Left kidney (tissue), 2 donors: ENCODE results near the gene CSNK2A3. TPM values are rescaled to one million over a fixed set of nuclear protein-coding genes. Genes with fewer than 3 reads are reported as not detected.

Experiments
- DNase-seq: peaks from one replicate; pipeline ENCODE4 v3.0.0-alpha.2; 2013
- polyA plus RNA-seq: library from polyadenylated mRNA; unstranded; fragments of 120-200 nt; gene quantifications from one replicate; pipeline ENCODE4 v1.2.1, GENCODE V29; 2013; ENCODE audit not compliant: insufficient read length

CSNK2A3 gene
- polyA plus RNA-seq, 1 donor = 1.9 TPM

DNA sequence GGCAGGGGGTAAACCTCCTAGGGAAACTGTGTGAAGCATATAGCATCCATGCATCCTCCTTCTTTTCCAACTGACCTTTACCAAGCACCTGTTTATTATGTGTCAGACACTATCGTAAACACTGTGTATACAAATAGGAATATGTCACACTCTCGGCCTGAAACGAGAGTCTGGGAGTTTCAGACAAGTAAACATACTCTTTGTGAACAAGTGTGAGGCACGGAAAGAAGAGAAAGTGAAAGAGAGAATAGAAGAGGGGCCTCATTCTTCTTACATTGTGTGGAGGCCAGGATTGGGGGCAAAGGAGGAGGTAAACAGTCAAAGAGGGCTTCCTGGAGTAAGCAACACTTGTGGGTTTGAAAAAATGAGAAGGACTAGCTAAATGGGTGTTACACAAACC is 16.4 kb downstream of the CSNK2A3 start:
- DNase-seq = no peak

DNA sequence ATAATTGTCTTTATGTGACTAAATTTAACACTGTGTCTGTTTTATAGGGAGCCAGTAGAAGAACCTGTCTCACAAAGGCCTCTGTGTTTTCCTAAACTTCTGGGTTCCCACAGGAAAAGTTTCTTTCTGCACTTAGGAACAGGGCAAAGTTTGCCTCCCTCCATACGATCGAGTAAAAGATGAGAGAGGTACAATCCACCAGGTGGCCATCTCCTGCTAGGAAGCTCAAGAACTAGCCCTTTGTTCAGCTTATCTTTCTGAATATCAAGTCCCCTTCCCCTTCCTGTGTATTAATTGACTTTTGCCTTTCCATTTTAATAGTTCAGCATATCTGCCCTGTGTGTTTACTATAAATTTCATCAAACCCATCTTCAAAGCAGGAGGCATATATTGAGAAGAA is 18.0 kb downstream of the CSNK2A3 start:
- no peak for DNase-seq

DNA sequence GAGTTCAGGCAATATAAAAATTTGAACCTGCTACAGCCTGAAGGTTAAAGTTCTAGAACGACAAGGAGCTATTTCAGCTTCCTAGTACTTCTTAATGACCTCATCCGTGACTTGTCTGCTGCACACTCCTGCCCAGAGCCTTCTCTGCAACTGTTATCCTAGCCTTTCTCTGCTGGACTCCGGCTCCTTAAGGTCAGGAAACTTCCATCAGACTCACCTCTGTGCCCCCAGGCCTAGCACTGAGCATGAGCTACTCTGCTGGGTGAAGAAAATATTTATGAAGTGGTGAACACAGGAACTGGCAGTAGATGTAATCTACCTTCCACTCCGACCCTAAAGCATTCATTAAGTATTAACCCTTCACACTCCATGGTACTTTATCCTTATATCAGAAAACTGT is 18.4 kb downstream of the CSNK2A3 start:
- no peak for DNase-seq

DNA sequence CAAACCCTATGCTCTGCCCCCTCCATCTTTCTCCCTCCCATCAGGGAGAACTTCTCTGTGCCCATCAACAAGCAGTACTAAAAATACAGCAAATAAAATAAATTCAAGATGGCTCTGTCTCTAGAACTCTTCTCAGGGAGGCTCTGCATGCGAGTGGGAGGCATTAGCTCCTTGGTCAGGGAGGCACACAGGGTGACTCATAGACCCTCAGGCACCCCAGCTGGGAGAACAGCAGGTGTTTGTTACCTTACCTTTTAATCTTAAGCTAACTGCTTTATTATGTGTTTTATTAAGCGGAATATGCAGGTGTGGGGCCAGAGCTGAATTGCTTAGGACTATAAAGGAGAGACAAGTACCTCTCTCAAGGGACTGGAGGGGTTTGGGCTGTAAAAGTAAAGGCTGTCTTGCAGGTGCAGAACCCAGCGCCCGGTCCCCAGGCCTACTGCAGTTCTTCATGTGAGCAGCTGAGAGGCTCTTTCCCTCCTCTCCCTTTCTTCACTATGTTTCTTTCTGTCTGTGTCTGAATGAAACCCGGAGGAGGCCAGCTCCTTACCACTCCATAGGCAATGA is 20.8 kb downstream of the CSNK2A3 start:
- no peak for DNase-seq

DNA sequence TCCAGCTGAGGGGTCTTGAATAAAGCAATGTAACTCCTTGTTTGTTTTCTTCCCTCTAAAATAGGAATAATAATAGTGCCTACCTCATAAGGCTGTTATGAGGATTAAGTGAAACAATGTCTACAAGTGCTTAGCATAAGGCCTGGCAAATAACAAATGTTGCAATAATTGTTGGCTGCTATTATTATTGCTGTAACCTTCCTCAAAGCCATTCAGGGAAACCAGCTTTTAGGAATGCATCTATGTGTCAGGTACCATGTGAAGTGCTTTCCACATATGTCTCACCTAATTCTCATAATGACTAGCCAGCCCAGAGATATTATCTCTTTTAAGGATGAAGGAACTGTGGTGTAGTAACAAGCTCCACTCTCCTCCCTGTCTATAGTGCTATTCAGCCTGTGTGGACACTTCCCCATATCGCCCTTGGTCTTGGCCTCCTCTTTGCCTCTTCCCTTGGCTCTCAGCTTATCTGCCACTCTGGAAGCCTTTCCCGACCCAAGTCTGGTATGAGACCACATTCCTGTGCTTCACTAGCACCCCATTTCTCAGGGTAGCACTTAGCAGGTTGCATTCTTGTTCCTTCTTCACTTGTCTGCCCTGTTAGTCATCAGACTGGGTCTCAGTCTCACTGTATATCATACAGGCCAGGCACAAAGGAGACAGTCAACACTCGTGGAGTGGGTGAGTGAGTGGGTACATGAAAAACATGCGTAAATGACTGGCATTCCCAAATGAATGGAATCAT is 23.8 kb downstream of the CSNK2A3 start:
- DNase-seq = no peak

DNA sequence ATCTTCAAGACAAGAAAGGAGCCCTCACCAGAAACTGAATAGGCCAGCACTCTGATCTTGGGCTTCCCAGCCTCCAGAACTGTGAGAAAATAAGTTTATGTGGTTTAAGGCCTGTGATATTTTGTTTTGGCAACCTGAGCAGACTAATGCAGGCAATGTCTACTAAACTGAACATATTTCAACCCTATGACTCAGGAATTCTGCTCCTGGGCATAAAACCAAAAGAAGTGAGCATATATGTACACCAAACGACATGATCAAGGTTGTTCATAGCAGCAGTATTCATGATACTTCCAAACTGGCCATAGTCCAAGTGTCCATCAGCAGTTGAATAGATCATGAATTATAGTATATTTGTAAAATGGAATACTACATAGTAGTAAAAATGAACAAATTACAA is 29.0 kb downstream of the CSNK2A3 start:
- DNase-seq = no peak

DNA sequence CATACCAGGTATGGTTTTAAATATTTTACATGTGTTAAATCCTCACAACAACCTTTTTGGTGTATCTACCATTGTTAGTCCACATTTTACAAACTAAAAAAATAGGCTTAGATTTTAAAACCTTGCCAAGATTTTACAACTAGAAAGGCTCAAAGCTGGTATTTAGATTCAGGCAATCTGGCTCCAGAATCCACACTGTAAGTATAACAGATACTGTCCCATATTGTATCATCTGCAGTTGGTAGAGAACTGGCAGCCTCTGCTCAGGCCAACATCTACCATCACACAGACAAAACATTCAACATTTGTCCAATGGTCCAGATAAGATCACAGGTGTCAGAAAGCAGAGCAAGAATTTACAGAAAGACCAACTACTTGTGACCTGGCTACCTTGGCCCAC is 30.9 kb downstream of the CSNK2A3 start:
- DNase-seq = no peak

DNA sequence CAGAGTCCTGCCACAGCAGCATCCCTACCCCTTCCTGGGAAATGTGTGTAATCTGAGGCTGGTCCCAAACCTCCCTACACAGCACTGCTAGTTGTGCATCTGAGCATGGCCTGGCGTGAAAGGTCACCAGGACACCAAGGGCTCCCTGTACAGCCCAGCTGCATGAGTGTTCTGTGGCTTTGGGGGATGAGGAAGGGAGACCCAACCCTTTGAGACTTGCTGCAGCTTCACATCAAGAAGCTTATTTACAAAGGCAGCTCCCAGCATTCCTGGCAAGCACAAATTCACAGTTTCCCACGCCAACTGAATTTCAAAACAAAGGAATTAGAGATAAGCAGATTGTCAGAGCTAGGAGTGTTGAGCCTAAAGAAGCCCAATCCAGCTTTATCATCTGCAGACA is 32.2 kb downstream of the CSNK2A3 start:
- no peak for DNase-seq

DNA sequence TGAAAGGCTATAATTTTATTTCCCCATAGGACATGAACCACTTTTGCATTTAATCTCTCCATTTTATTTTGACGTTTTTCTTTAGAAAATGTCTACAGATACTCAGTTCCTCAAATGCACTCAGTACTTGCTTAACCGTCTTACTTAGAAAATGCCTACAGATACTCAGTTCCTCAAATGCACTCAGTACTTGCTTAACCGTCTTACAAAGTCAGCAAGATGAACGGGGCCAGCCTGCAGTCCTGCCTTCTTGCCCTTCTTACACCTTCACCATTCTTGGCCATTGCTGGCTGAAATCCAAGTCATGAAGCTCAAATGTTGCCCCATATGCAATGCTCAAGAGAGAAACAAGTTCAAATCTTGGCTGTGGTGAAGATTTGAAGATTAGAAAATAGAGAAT is 34.1 kb downstream of the CSNK2A3 start:
- DNase-seq = no peak

DNA sequence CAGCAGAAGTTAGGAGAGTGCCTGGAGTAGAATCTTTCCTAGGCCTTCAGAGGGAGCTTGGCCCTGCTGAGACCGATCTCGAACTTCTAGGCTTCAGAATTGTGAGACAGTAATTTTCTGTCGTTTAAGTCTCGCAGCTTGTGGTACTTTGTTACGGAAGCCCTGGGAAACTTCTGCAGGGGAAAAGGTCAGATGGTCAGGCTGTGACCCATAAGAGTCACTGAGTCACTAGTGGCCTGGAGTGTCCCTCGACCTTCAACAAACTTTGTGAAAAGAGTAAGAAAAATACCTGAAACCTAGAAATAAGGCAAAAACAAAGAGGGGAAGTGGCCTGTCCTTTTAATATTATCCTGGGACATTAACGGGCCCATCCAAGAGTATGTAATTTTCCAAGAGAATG is 34.6 kb downstream of the CSNK2A3 start:
- DNase-seq = no peak

DNA sequence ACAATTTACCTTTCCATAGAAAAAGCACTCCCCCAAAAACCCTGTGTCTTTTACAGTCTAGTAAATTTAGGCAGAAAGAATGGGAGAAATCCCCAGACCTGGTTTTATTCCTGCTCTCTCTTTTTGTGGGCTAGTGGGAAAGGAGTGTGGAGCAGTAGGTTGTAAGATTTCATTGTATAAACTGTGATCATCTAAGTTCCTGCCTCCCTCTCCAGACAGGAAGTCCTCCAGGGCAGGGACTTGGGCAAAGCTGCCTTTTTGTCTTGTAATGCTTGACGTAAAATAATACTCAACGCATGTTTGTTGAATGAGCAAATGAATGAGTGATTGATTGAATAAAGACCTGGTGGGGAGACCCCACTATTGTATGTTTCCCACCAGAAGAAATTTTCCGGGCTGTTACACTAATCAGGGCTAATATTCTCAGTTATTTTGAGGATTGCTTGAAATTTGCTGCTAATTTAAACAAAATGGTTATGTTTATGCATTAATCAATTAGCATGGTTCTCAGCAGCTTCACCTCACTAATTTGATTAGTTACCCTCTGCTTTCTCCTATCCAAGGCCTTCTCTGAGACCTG is 36.3 kb downstream of the CSNK2A3 start:
- DNase-seq = no peak

DNA sequence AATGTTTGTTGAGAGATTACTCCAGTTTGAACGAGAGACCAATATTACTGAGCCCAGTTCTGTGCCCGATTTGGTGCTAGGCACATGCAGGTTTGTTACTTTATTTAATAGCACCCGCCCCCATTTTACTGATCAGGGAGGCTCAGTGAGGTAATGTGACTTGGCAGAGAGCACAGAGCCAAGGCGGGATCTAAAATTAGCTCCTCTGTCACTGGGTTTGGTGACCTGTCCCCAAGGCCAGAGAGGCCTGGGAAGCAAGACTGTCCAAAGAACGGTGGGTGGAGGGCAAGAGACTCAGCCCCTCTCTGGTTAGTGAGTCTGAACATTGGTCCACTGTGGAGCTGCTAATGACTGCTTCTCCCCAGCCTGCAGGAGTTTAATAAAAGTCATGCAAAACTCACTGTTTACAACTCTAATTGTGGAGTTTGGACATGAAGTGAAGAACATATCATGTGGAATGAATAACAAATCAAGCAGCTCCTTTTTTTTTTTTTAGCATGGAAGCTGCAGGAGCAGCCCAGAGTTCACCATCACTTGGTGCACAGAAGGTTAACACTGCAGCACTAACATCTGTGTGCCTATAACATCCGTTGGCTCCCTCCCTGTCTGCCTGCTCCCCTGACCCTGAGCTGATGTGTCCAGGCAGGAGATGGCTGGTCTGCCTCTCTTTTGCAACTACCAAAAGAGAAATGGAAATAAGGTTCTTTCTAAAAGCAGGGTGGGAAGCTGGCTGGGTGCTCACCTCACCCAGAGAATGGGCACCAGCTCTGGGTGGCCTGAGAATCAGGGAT is 39.0 kb downstream of the CSNK2A3 start:
- no peak for DNase-seq

DNA sequence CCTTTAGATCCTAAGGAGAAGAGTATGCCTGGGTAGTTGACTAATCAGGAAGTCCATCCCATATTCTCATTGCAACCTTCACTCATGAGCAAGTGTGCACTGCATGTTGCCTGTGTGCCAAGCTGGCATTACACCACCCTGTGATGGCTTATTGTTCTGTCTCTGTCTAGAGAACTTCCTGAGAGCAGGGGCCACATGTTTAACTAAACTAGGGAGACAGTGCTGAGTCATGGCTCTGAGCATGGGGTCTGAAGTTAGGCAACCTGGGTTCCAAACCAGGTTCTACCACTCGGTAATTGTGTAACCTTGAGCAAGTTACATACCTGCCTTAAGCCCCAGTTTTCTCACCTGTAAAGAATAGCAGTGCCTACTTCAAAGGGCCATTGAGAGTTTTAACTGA is 39.6 kb downstream of the CSNK2A3 start:
- DNase-seq = no peak

DNA sequence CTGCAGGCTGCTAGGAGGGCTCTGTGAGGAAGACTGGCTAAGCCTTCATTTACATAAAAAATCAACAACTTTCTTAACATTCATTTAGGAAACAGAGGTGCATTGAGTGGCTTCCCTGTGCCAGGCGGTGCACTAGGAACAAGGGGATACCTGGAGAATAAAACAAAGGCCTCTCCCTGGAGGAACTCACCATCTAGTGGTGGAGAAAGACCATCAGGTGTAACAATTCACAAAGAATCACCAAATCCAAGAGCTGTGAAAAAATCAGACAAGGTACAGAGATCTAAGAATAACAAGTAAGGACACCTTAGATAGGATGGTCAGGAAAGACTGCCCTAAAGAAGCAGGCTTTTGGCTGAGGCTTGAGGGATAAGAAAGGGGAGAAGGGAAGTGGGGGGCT is 40.3 kb downstream of the CSNK2A3 start:
- DNase-seq = no peak

DNA sequence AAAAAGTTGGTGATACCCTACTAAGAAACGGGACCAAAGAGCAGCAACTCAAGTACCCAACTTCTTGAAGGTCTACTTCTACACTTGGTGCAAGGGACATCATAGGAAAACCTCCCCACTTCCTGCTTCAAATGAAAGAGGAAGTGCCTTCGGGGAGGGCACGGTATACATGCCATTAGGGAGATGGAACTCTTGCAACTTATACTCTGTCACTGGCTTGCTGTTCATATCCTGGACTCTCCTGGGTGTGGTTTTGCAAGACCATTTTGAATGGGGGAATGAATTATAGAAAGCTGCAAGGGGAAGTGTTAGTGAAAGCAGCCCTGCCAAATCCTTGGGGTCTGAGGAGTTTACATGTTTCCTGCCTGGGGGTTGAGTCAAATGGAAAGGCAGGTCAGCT is 41.9 kb downstream of the CSNK2A3 start:
- no peak for DNase-seq

DNA sequence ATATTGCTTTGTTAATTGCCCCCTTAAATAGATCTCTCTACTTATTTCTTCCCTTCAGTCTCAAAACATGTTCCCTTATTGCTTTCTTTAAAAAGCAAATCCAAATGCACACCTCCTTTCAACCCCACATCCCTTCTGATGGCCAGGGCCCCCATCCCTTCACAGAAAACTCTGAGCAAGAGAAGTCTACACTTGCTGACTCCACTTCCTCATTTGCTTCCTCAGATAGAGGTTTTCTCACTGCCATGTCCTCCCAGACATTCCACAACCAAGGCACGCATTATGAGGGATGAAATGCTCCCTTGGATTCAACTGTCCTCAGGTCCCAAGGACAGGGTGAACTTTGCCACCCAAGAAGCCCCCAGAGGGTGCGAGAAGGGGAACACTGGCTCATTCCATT is 43.1 kb downstream of the CSNK2A3 start:
- no peak for DNase-seq

DNA sequence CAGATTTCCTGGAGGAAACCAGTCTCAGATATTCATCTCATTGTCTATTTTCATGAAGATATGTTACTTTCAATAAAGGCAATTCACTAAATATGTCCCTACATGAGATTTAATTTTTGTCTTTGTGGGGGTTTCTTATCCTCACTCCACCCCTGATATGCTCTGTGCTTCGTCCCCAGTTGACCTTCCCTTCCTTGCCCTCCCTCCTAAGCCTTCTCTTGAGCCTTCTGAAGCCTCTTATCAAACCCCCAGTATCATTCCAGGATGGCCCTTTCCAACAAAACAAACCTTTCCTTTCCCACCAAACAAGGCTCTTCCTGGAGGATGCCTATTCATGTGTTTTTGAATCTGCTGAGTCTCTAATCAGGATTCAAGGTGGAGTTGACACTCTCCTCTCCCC is 44.8 kb downstream of the CSNK2A3 start:
- no peak for DNase-seq

DNA sequence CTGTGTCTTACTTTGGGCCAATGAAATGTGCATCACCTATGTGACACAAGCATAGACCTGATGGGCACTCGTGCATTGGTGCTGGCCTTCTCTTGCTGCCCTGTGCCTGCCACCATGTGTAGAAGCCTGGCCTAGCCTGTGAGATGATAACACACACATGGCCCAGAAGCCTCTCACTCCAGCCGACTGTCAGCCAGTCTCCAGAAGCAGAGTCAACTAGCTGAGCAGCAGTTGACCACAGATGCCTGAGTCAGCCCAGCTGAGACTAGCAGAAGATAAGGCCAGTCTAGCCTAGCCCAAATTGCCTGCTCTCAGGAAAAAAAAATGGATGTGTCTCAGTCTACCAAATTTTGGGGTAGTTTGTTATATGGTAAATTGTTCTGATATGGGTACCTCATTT is 46.2 kb downstream of the CSNK2A3 start:
- DNase-seq = no peak

DNA sequence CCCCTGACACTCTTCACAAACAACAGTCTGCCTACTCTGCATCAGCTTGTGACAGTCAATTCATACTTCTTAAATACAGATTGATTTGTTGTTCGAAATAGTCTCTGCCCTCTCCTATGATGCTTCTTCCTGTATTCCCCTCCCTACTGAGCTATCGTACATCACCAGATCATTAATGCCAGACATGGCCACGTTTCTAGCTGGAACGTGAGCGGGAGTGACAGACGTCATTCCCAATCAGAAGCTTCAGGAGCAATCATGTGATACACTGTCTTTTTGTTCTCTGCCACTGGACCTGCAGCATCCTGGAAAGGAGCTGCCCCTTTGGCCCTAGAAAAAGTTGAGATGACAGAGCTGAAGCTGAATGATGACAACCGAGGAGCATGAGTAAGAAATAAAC is 48.5 kb downstream of the CSNK2A3 start:
- DNase-seq = no peak

DNA sequence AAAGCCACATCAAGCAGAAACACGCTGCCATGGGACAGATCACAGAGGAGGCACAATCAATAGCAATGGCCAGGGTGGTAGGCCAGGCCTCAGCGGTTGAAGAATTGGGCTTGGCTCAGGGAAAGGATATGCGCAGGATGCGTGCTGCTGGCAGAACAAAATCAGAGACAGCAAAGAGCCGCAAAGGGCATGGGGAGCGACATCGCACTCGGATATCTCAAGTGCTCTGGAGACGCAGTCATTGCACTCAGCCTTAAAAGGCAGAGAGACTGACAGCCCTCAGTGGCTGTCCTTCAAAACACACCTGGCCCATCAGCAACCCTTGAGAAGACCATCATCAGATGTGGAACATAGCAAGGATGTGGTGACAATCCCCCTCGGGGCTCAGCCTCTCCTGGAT is 50.5 kb downstream of the CSNK2A3 start:
- no peak for DNase-seq
